GM23338 (cell line): ENCODE results near the gene MICA. TPM values are rescaled to one million over a fixed set of nuclear protein-coding genes. Genes with fewer than 3 reads are reported as not detected.

Source experiments
- ATAC-seq: fragments of 200-7000 bp; cut with Tn5 transposase; 3 replicates; pipeline ENCODE4 v1.9.1; 2020
- DNase-seq: peaks from one replicate; pipeline ENCODE4 v3.0.0-alpha.2; 2015; ENCODE audit warnings: low spot score
- H2AFZ ChIP-seq: fragments of 200-600 bp; sonication (generic); 2 replicates; pipeline ENCODE4 v1.8.0; 2016; ENCODE audit warnings: antibody characterized with exemption, mild to moderate bottlenecking, moderate library complexity
- H3F3A ChIP-seq: fragments of 200-600 bp; sonication (generic); replicated peaks from 2 replicates; pipeline ENCODE4 v1.8.0; 2017; ENCODE audit warnings: antibody characterized with exemption, mixed run types, low read depth
- H3K27ac ChIP-seq: fragments of 200-600 bp; sonication (generic); 2 replicates; pipeline ENCODE4 v1.6.1; 2016; ENCODE audit warnings: low read depth
- H3K27me3 ChIP-seq: fragments of 200-600 bp; sonication (generic); 2 replicates; pipeline ENCODE4 v1.8.0; 2016; ENCODE audit warnings: mild to moderate bottlenecking, mixed run types, moderate library complexity; ENCODE audit not compliant: insufficient read depth
- H3K36me3 ChIP-seq: fragments of 200-600 bp; sonication (generic); 2 replicates; pipeline ENCODE4 v1.8.0; 2016; ENCODE audit warnings: mild to moderate bottlenecking; ENCODE audit not compliant: insufficient read depth
- H3K4me1 ChIP-seq: fragments of 200-600 bp; sonication (generic); 2 replicates; pipeline ENCODE4 v1.8.0; 2016; ENCODE audit warnings: mild to moderate bottlenecking, moderate library complexity; ENCODE audit not compliant: insufficient read depth
- H3K4me2 ChIP-seq: fragments of 200-600 bp; sonication (generic); 2 replicates; pipeline ENCODE4 v1.7.1; 2017; ENCODE audit warnings: mixed run types
- H3K4me3 ChIP-seq: fragments of 200-600 bp; sonication (generic); 2 replicates; pipeline ENCODE4 v1.6.1; 2016; ENCODE audit warnings: mixed run types
- H3K79me2 ChIP-seq: fragments of 200-600 bp; sonication (generic); replicated peaks from 2 replicates; pipeline ENCODE4 v1.8.0; 2017; ENCODE audit warnings: mild to moderate bottlenecking; ENCODE audit not compliant: insufficient read depth
- H3K9me2 ChIP-seq: fragments of 200-600 bp; sonication (generic); 2 replicates; pipeline ENCODE4 v1.8.0; 2017; ENCODE audit not compliant: insufficient read depth
- H4K20me1 ChIP-seq: fragments of 200-600 bp; sonication (generic); replicated peaks from 2 replicates; pipeline ENCODE4 v1.8.0; 2017; ENCODE audit warnings: mild to moderate bottlenecking; ENCODE audit not compliant: insufficient read depth
- H3K27ac Mint-ChIP-seq: 2 replicates; pipeline ENCODE4 v1.8.0; 2020; ENCODE audit warnings: inconsistent platforms, mild to moderate bottlenecking, moderate library complexity, mixed read lengths
- H3K27me3 Mint-ChIP-seq: 3 replicates; pipeline ENCODE4 v1.8.0; 2022; ENCODE audit warnings: low read depth, mild to moderate bottlenecking, moderate library complexity, mixed read lengths, inconsistent platforms; ENCODE audit not compliant: insufficient read depth, poor library complexity
- H3K36me3 Mint-ChIP-seq: 3 replicates; pipeline ENCODE4 v1.8.0; 2021; ENCODE audit warnings: low read depth, mild to moderate bottlenecking, inconsistent platforms, moderate library complexity, mixed read lengths
- H3K4me1 Mint-ChIP-seq: 3 replicates; pipeline ENCODE4 v1.8.0; 2020; ENCODE audit warnings: mild to moderate bottlenecking, inconsistent platforms, mixed read lengths
- H3K4me3 Mint-ChIP-seq: 3 replicates; pipeline ENCODE4 v1.8.0; 2021; ENCODE audit warnings: moderate library complexity, mild to moderate bottlenecking, inconsistent platforms, mixed read lengths
- H3K9me3 Mint-ChIP-seq: 3 replicates; pipeline ENCODE4 v1.8.0; 2020; ENCODE audit warnings: moderate library complexity, mild to moderate bottlenecking, inconsistent platforms, mixed read lengths
- ETS1 ChIP-seq: IDR thresholded peaks from 2 replicates; pipeline ENCODE4 v1.6.1; 2016; ENCODE audit warnings: antibody characterized with exemption
- EZH2 ChIP-seq: fragments of 200-600 bp; sonication (generic); IDR thresholded peaks from one replicate; pipeline ENCODE4 v1.8.0; 2017; ENCODE audit warnings: antibody characterized with exemption, mild to moderate bottlenecking, low read depth; ENCODE audit not compliant: unreplicated experiment
- EZH2phosphoT487 ChIP-seq: fragments of 200-600 bp; sonication (generic); IDR thresholded peaks from one replicate; pipeline ENCODE4 v1.8.1; 2018; ENCODE audit warnings: antibody characterized with exemption; ENCODE audit not compliant: unreplicated experiment
- NANOG ChIP-seq: IDR thresholded peaks from 2 replicates; pipeline ENCODE4 v1.6.1; 2016; ENCODE audit warnings: antibody characterized with exemption, borderline replicate concordance
- POLR2AphosphoS5 ChIP-seq: IDR thresholded peaks from 2 replicates; pipeline ENCODE4 v1.6.1; 2016; ENCODE audit warnings: antibody characterized with exemption, low read depth
- ZNF114 ChIP-seq: fragments of 250-450 bp; sonication (Bioruptor Pico); IDR thresholded peaks from 2 replicates; pipeline ENCODE4 v1.5.0; 2020; ENCODE audit warnings: mild to moderate bottlenecking, moderate library complexity
- ZNF462 ChIP-seq: fragments of 250-450 bp; sonication (Bioruptor Pico); IDR thresholded peaks from 2 replicates; pipeline ENCODE4 v1.5.0; 2020; ENCODE audit warnings: mild to moderate bottlenecking, moderate library complexity
- polyA plus RNA-seq: library from polyadenylated mRNA; unstranded; fragments of >200 nt; fragmentation: Nextera tagmentation; extraction: Ambion mirVana; gene quantifications from 2 replicates; pipeline ENCODE4 v1.2.1, GENCODE V29; 2016
- total RNA-seq: library from RNA; depleted of rRNA; stranded (reverse); fragments of >200 nt; shearing (Covaris generic); gene quantifications from 2 replicates; pipeline ENCODE4 v1.2.3, GENCODE V29; 2014
- TF ChIP-seq, protein P1 (sequence below): IDR thresholded peaks from one replicate; pipeline ENCODE4 v1.6.1; 2018; ENCODE audit warnings: antibody characterized with exemption; ENCODE audit not compliant: unreplicated experiment

Gene MICA
- total and polyA plus RNA-seq, 2 experiments from 2014 or later = 13.4 to 22.7 TPM

DNA sequence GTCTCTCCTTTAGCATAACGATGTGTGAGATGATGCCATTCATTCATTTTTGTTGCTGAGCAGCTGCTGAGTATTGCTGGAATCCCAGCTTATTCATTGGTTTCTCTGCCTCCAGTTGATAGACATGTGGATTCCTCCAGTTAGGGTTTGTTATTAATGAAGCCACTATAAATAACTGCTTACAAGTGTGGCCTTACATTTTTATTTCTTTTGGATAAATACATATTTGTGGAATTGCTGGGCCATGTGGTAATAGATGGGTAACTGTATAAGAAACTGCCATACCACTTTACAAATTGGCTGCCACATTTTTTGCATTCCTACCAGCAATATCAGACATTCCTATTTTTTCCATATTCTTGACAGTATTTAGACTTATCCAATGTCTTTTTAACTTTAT is 43.8 kb upstream of the MICA start (continued):
- TF ChIP-seq, protein P1, sequence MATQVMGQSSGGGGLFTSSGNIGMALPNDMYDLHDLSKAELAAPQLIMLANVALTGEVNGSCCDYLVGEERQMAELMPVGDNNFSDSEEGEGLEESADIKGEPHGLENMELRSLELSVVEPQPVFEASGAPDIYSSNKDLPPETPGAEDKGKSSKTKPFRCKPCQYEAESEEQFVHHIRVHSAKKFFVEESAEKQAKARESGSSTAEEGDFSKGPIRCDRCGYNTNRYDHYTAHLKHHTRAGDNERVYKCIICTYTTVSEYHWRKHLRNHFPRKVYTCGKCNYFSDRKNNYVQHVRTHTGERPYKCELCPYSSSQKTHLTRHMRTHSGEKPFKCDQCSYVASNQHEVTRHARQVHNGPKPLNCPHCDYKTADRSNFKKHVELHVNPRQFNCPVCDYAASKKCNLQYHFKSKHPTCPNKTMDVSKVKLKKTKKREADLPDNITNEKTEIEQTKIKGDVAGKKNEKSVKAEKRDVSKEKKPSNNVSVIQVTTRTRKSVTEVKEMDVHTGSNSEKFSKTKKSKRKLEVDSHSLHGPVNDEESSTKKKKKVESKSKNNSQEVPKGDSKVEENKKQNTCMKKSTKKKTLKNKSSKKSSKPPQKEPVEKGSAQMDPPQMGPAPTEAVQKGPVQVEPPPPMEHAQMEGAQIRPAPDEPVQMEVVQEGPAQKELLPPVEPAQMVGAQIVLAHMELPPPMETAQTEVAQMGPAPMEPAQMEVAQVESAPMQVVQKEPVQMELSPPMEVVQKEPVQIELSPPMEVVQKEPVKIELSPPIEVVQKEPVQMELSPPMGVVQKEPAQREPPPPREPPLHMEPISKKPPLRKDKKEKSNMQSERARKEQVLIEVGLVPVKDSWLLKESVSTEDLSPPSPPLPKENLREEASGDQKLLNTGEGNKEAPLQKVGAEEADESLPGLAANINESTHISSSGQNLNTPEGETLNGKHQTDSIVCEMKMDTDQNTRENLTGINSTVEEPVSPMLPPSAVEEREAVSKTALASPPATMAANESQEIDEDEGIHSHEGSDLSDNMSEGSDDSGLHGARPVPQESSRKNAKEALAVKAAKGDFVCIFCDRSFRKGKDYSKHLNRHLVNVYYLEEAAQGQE = no peak

DNA sequence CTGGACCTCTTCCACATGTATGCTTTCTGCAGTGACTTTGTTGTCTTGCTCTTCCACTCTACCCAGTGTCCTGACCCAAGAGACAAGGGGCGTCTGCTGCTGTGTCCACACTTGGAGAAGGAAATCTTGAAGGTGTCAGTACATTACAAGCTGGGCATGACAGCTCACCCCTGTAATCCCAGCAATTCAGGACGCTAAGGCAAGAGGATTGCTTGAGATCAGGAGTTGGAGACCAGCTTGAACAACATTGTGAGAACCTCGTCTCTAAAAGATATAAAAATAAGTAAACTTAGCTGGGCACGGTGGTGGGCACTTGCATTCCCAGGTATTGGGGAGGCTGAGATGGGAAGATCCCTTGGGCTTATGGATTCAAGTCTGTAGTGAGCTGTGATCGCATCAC is 40.6 kb upstream of the MICA start:
- DNase-seq = no peak
- H3K27ac Mint-ChIP-seq = no peak overlapping the region
- no peaks in the 10 kb centered on the region; the same call in 2 of the 3 replicates for H3K9me3 Mint-ChIP-seq
- H3K4me3 ChIP-seq = no peak overlapping the region
- no peak overlapping the region for H3K27ac ChIP-seq
- no peaks in the 10 kb centered on the region for H3F3A ChIP-seq
- ATAC-seq = no peak
- H3K4me3 Mint-ChIP-seq = no peak overlapping the region
- H3K4me1 ChIP-seq = no peaks in the 10 kb centered on the region; the same call in 1 of the 2 replicates
- peaks cover 19% of the 10 kb centered on the region for H3K27me3 Mint-ChIP-seq
- TF ChIP-seq ETS1 (no peak), NANOG (no peak), EZH2 (no peak)
- no peaks in the 10 kb centered on the region for H4K20me1 ChIP-seq
- peaks cover 58% of the 10 kb centered on the region for H3K27me3 ChIP-seq
- H2AFZ ChIP-seq = no peak overlapping the region
- peaks cover 5% of the 10 kb centered on the region; the same call in 1 of the 3 replicates for H3K4me1 Mint-ChIP-seq
- H3K79me2 ChIP-seq = no peaks in the 10 kb centered on the region
- no peak overlapping the region for H3K4me2 ChIP-seq
- H3K9me2 ChIP-seq = no peaks in the 10 kb centered on the region
- H3K36me3 ChIP-seq = no peaks in the 10 kb centered on the region
- H3K36me3 Mint-ChIP-seq = no peaks in the 10 kb centered on the region

DNA sequence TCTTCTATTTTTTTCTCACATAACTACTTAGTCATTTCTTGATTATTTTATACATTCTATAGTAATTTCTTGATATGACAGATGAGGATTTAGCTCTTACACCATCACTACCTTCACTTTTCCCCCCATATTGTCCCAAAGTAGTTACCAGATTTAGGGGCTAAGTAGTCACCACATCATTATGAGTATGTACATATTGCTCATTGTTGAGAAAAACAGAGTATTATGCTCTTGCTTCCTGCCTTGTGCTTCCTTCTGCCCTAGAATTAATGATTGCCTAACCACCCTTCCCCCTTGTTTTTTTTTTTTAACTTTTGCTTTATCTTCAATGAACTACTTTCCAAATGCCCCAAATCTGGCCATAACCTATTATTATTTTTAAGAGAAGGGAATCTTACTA is 39.6 kb upstream of the MICA start:
- no peaks in the 10 kb centered on the region for H4K20me1 ChIP-seq
- H3K27ac ChIP-seq = no peak overlapping the region
- H3K27me3 ChIP-seq = peaks cover 52% of the 10 kb centered on the region
- no peak overlapping the region for H3K4me2 ChIP-seq
- ATAC-seq (no peak), DNase-seq (no peak)
- Mint-ChIP-seq H3K27me3 (peaks cover 13% of the 10 kb centered on the region), H3K27ac (no peak overlapping the region), H3K9me3 (no peaks in the 10 kb centered on the region; the same call in 2 of the 3 replicates), H3K36me3 (no peaks in the 10 kb centered on the region), H3K4me3 (no peak overlapping the region), H3K4me1 (peaks cover 5% of the 10 kb centered on the region; the same call in 1 of the 3 replicates)
- H3K36me3 ChIP-seq = no peaks in the 10 kb centered on the region
- no peak overlapping the region for H2AFZ ChIP-seq
- no peaks in the 10 kb centered on the region; the same call in 1 of the 2 replicates for H3K4me1 ChIP-seq
- H3K4me3 ChIP-seq = no peak overlapping the region
- H3K9me2 ChIP-seq = no peaks in the 10 kb centered on the region
- no peaks in the 10 kb centered on the region for H3K79me2 ChIP-seq
- no peaks in the 10 kb centered on the region for H3F3A ChIP-seq
- TF ChIP-seq POLR2AphosphoS5 (no peak), ZNF114 (CRISPR knock-in tag) (no peak), EZH2phosphoT487 (no peak), ZNF462 (CRISPR knock-in tag) (no peak)
